ENCODE results near the gene TRANK1.
"Not testable (repeated sequence)": the region's sequence is repeated elsewhere in the genome, so short reads cannot be mapped to it uniquely, and the experiment has no call there.

TRANK1 gene

GRCh38 chr3:36957862-36958686, 13.2 kb upstream of the TRANK1 start:
- DNase-seq (ENCODE audit: low read depth in 2 of 2): peak in 1 of 2 donors; percentile 86
- no peak overlapping the region for H3K4me3 ChIP-seq (replicated peaks in 1 of 2; ENCODE audit: low read depth in 2 of 2, low read length in 2 of 2)
- no peak for TF ChIP-seq CTCF (IDR thresholded peaks at IDR 0.05; ENCODE audit: low read depth, low read length)

GRCh38 chr3:36957063-36957462, 12.2 kb upstream of the TRANK1 start:
- no peak for TF ChIP-seq CTCF (IDR thresholded peaks at IDR 0.05; ENCODE audit: low read depth, low read length)
- H3K4me3 ChIP-seq (replicated peaks in 1 of 2; ENCODE audit: low read depth in 2 of 2, low read length in 2 of 2): no peak overlapping the region
- DNase-seq (ENCODE audit: low read depth in 2 of 2): no peak

GRCh38 chr3:36956155-36956554, 11.3 kb upstream of the TRANK1 start:
- DNase-seq (ENCODE audit: low read depth in 2 of 2): no peak
- no peak for TF ChIP-seq CTCF (IDR thresholded peaks at IDR 0.05; ENCODE audit: low read depth, low read length)
- H3K4me3 ChIP-seq (replicated peaks in 1 of 2; ENCODE audit: low read depth in 2 of 2, low read length in 2 of 2): no peak overlapping the region

- TF ChIP-seq CTCF (IDR thresholded peaks at IDR 0.05; ENCODE audit: low read depth, low read length): no peak
- no peak for DNase-seq (ENCODE audit: low read depth in 2 of 2)
- H3K4me3 ChIP-seq (replicated peaks in 1 of 2; ENCODE audit: low read depth in 2 of 2, low read length in 2 of 2): no peak overlapping the region
Measured at GRCh38 chr3:36954452-36955134, 9.7 kb upstream of the TRANK1 start.

GRCh38 chr3:36947814-36948213, 3.0 kb upstream of the TRANK1 start:
- H3K4me3 ChIP-seq (replicated peaks in 1 of 2; ENCODE audit: low read depth in 2 of 2, low read length in 2 of 2); DNase-seq (ENCODE audit: low read depth in 2 of 2): not testable (repeated sequence)

- no peak for DNase-seq (ENCODE audit: low read depth in 2 of 2)
- TF ChIP-seq CTCF (IDR thresholded peaks at IDR 0.05; ENCODE audit: low read depth, low read length): no peak
- H3K4me3 ChIP-seq (replicated peaks in 1 of 2; ENCODE audit: low read depth in 2 of 2, low read length in 2 of 2): peak overlapping the region; percentile 61 to 64
Measured at GRCh38 chr3:36945333-36945980, 603 bp upstream of the TRANK1 start.

Measured in cardiac fibroblast (primary cell).